ENCODE measurements around the gene MIF4GD.
"Not testable (repeated sequence)": the region's sequence is repeated elsewhere in the genome, so short reads cannot be mapped to it uniquely, and the experiment has no call there.

MIF4GD gene

GRCh38 chr17:75288359-75288758 is 17.3 kb upstream of the MIF4GD start:
- DNase-seq (ENCODE audit: low read depth) = no peak

GRCh38 chr17:75287221-75287620 is 16.2 kb upstream of the MIF4GD start:
- DNase-seq (ENCODE audit: low read depth) = no peak

- DNase-seq (ENCODE audit: low read depth) = no peak
Observed at GRCh38 chr17:75285123-75285522, 14.1 kb upstream of the MIF4GD start.

GRCh38 chr17:75280189-75280588 is 9.2 kb upstream of the MIF4GD start:
- DNase-seq (ENCODE audit: low read depth) = not testable (repeated sequence)

- DNase-seq (ENCODE audit: low read depth) = peak; percentile 30
Observed at GRCh38 chr17:75277664-75278071, 6.6 kb upstream of the MIF4GD start.

GRCh38 chr17:75273977-75274708 is 3.1 kb upstream of the MIF4GD start:
- peak; percentile 82 for DNase-seq (ENCODE audit: low read depth)

- DNase-seq (ENCODE audit: low read depth) = no peak
Observed at GRCh38 chr17:75272848-75273184, 1.8 kb upstream of the MIF4GD start.

GRCh38 chr17:75271955-75272847 is 1.2 kb upstream of the MIF4GD start:
- peak; percentile 16 for DNase-seq (ENCODE audit: low read depth)

GRCh38 chr17:75271233-75271954 is 363 bp upstream of the MIF4GD start:
- peak; percentile 35 for DNase-seq (ENCODE audit: low read depth)

- DNase-seq (ENCODE audit: low read depth) = peak; percentile 81
Observed at GRCh38 chr17:75270218-75270965, 639 bp downstream of the MIF4GD start.

- no peak for DNase-seq (ENCODE audit: low read depth)
Observed at GRCh38 chr17:75269844-75270217, 1.2 kb downstream of the MIF4GD start.

GRCh38 chr17:75267411-75268232 is 3.4 kb downstream of the MIF4GD start:
- no peak for DNase-seq (ENCODE audit: low read depth)

GRCh38 chr17:75267153-75267410 is 3.9 kb downstream of the MIF4GD start:
- DNase-seq (ENCODE audit: low read depth) = no peak

- no peak for DNase-seq (ENCODE audit: low read depth)
Observed at GRCh38 chr17:75266316-75267152, 4.5 kb downstream of the MIF4GD start.

GRCh38 chr17:75265614-75266315 is 5.3 kb downstream of the MIF4GD start:
- no peak for DNase-seq (ENCODE audit: low read depth)

GRCh38 chr17:75263055-75263454 is 8.0 kb downstream of the MIF4GD start:
- no peak for DNase-seq (ENCODE audit: low read depth)

- peak; percentile 50 for DNase-seq (ENCODE audit: low read depth)
Observed at GRCh38 chr17:75262112-75262606, 8.9 kb downstream of the MIF4GD start.

GRCh38 chr17:75261336-75262111 is 9.5 kb downstream of the MIF4GD start, which contains the start of the genes GGA3 and MRPS7:
TSS of gene GGA3 (minus strand) at chr17:75261606. CDS start at chr17:75261587, 19 bp downstream.
TSS of gene MRPS7 (plus strand) at chr17:75261879. CDS start at chr17:75261901, 22 bp downstream.
- DNase-seq (ENCODE audit: low read depth) = peak; percentile 91
